OCI-LY3 (cell line): ENCODE data around the gene ZNF765.
A peak's percentile ranks its signal among the peaks of the same experiment; 100 is the strongest.

Source experiments
- H2AFZ ChIP-seq: fragments of 200-600, 300-600 bp; shearing (Covaris generic); 2 replicates; pipeline ENCODE4 v1.6.0; 2014; ENCODE audit warnings: antibody characterized with exemption, low read depth, low read length
- H3K27ac ChIP-seq: fragments of 200-600, 300-600 bp; sonication (generic); 2 replicates; pipeline ENCODE4 v1.5.1; 2014; ENCODE audit warnings: mild to moderate bottlenecking, low read length, moderate library complexity, mixed read lengths
- H3K27me3 ChIP-seq: fragments of 200-600, 300-600 bp; sonication (generic); 2 replicates; pipeline ENCODE4 v1.6.1; 2014; ENCODE audit warnings: low read depth, low read length, mixed read lengths
- H3K36me3 ChIP-seq: fragments of 200-600, 300-600 bp; sonication (generic); replicated peaks from 2 replicates; pipeline ENCODE3; 2014; ENCODE audit warnings: low read depth, low read length, mixed read lengths
- H3K4me1 ChIP-seq: fragments of 300-600, 200-600 bp; sonication (generic); 2 replicates; pipeline ENCODE4 v1.6.1; 2014; ENCODE audit warnings: low read length, mixed read lengths
- H3K4me2 ChIP-seq: fragments of 200-600, 300-600 bp; sonication (generic); 2 replicates; pipeline ENCODE4 v1.6.1; 2014; ENCODE audit warnings: low read length, mixed read lengths
- H3K4me3 ChIP-seq: fragments of 300-600, 200-600 bp; sonication (generic); 2 replicates; pipeline ENCODE4 v1.5.1; 2014; ENCODE audit warnings: antibody characterized with exemption, mild to moderate bottlenecking, low read length, moderate library complexity
- H3K79me2 ChIP-seq: fragments of 300-600, 200-600 bp; shearing (Covaris generic); 2 replicates; pipeline ENCODE4 v1.6.1; 2014; ENCODE audit warnings: mild to moderate bottlenecking, low read length, mixed read lengths
- H3K9ac ChIP-seq: fragments of 300-600, 200-600 bp; shearing (Covaris generic); 2 replicates; pipeline ENCODE4 v1.6.0; 2014; ENCODE audit warnings: mild to moderate bottlenecking, low read length, moderate library complexity
- H3K9me3 ChIP-seq: fragments of 200-600, 300-600 bp; shearing (Covaris generic); 2 replicates; pipeline ENCODE4 v1.6.1; 2014; ENCODE audit warnings: low read length, mixed read lengths; ENCODE audit not compliant: insufficient read depth
- H4K20me1 ChIP-seq: fragments of 200-600, 300-600 bp; sonication (generic); 2 replicates; pipeline ENCODE4 v1.6.1; 2016; ENCODE audit warnings: low read length, mixed read lengths; ENCODE audit not compliant: insufficient read depth
- EZH2phosphoT487 ChIP-seq: fragments of 200-600 bp; shearing (Covaris generic); IDR thresholded peaks from 2 replicates; pipeline ENCODE4 v1.6.1; 2018; ENCODE audit warnings: antibody characterized with exemption, mixed run types, low read depth
- TF ChIP-seq, protein P1 (sequence below): fragments of 200-600, 300-600 bp; sonication (generic); IDR thresholded peaks from 2 replicates; pipeline ENCODE4 v1.5.1; 2014; ENCODE audit warnings: antibody characterized with exemption, low read length, low read depth

Gene ZNF765

GRCh38 chr19:53365134-53365898, 29.6 kb upstream of the ZNF765 start, which contains the start of gene ZNF525:
Gene ZNF525, plus strand, starts transcription at chr19:53365705. Its CDS starts 6,577 bp downstream, at chr19:53372282.
- no peak for TF ChIP-seq EZH2phosphoT487
- TF ChIP-seq, protein P1, sequence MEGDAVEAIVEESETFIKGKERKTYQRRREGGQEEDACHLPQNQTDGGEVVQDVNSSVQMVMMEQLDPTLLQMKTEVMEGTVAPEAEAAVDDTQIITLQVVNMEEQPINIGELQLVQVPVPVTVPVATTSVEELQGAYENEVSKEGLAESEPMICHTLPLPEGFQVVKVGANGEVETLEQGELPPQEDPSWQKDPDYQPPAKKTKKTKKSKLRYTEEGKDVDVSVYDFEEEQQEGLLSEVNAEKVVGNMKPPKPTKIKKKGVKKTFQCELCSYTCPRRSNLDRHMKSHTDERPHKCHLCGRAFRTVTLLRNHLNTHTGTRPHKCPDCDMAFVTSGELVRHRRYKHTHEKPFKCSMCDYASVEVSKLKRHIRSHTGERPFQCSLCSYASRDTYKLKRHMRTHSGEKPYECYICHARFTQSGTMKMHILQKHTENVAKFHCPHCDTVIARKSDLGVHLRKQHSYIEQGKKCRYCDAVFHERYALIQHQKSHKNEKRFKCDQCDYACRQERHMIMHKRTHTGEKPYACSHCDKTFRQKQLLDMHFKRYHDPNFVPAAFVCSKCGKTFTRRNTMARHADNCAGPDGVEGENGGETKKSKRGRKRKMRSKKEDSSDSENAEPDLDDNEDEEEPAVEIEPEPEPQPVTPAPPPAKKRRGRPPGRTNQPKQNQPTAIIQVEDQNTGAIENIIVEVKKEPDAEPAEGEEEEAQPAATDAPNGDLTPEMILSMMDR: no peak
- no peaks in the 10 kb centered on the region for H4K20me1 ChIP-seq
- no peaks in the 10 kb centered on the region for H3K4me1 ChIP-seq
- H3K4me2 ChIP-seq: peak within 1 kb of the TSS; percentile 62
- peak within 1 kb of the TSS; percentile 51 for H3K9ac ChIP-seq
- H3K27me3 ChIP-seq: no peaks in the 10 kb centered on the region
- H3K4me3 ChIP-seq: peak within 1 kb of the TSS; percentile 75
- no peak within 1 kb of the TSS for H2AFZ ChIP-seq
- H3K79me2 ChIP-seq: no peaks in the 10 kb centered on the region
- H3K27ac ChIP-seq: no peak within 1 kb of the TSS
- no peaks in the 10 kb centered on the region for H3K36me3 ChIP-seq
- no peaks in the 10 kb centered on the region for H3K9me3 ChIP-seq

DNA sequence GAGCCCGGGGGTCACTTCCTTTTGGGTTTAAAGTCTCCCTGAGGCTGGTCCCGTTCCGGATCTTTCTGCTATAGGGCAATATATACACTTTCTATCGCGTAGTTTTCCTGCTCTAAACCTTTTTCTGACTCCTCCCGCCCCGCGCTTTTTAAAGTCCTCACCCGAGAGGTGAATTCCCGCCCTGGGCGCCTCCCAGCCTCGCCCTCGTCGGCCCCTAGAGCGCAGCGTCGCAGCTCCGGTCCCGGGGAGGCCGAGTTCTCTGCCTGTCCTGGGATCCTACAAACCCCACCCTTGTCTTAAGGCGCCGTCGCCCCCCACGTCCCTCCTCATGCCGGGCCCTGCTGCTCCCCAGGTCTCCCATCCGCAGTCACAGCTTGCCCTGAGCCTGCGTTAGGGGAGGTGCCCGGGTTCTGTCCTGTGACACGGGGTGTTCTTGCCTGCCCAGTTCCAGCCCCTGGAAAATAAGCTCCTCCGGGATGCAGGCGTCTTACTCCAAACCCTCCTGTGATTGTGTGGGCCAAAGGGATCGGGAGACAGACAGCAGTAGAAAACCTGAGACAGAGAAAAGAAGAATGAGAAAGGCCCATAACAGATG, 29.0 kb upstream of the ZNF765 start:
- H2AFZ ChIP-seq: no peak overlapping the region

GRCh38 chr19:53372196-53372595, 22.8 kb upstream of the ZNF765 start:
- Histone ChIP-seq H3K79me2 (no peaks in the 10 kb centered on the region), H3K4me3 (no peak overlapping the region), H4K20me1 (no peaks in the 10 kb centered on the region), H3K9ac (no peak overlapping the region), H3K36me3 (peaks cover 4% of the 10 kb centered on the region), H3K27ac (no peak overlapping the region), H3K4me2 (no peak overlapping the region), H2AFZ (no peak overlapping the region), H3K9me3 (no peaks in the 10 kb centered on the region), H3K27me3 (no peaks in the 10 kb centered on the region), H3K4me1 (no peaks in the 10 kb centered on the region)
- no peak for TF ChIP-seq EZH2phosphoT487
- TF ChIP-seq, protein P1: no peak

More for the DNA sequence above, 29.0 kb upstream of the ZNF765 start:
- H3K4me3 ChIP-seq: peak overlapping the region; percentile 75
- no peaks in the 10 kb centered on the region for H3K9me3 ChIP-seq
- no peaks in the 10 kb centered on the region for H3K36me3 ChIP-seq
- H3K79me2 ChIP-seq: no peaks in the 10 kb centered on the region
- no peaks in the 10 kb centered on the region for H3K27me3 ChIP-seq
- no peaks in the 10 kb centered on the region for H4K20me1 ChIP-seq
- peak overlapping the region; percentile 51 for H3K9ac ChIP-seq
- TF ChIP-seq, protein P1: no peak
- TF ChIP-seq EZH2phosphoT487: no peak
- peak overlapping the region; percentile 62 for H3K4me2 ChIP-seq
- H3K4me1 ChIP-seq: no peaks in the 10 kb centered on the region
- H3K27ac ChIP-seq: no peak overlapping the region

- no peak for TF ChIP-seq EZH2phosphoT487
- TF ChIP-seq, protein P1: no peak
- Histone ChIP-seq H3K9me3 (no peaks in the 10 kb centered on the region), H2AFZ (no peak overlapping the region)
These were observed 20.7 kb upstream of the ZNF765 start for GRCh38 chr19:53374288-53374687.

More at GRCh38 chr19:53374288-53374687, 20.7 kb upstream of the ZNF765 start:
- Histone ChIP-seq H3K4me3 (no peak overlapping the region), H3K4me2 (no peak overlapping the region), H3K27me3 (no peaks in the 10 kb centered on the region), H3K36me3 (peaks cover 4% of the 10 kb centered on the region), H3K4me1 (no peaks in the 10 kb centered on the region), H4K20me1 (no peaks in the 10 kb centered on the region), H3K27ac (no peak overlapping the region), H3K9ac (no peak overlapping the region), H3K79me2 (no peaks in the 10 kb centered on the region)
